Caki2 (cell line): ENCODE results near the gene RASAL2. TPM values are rescaled to one million over a fixed set of nuclear protein-coding genes. Genes with fewer than 3 reads are reported as not detected.
"Not testable (repeated sequence)": the region's sequence is repeated elsewhere in the genome, so short reads cannot be mapped to it uniquely, and the experiment has no call there.

Source experiments
- DNase-seq: peaks from one replicate; pipeline ENCODE4 v3.0.0-alpha.2; 2015; ENCODE audit warnings: low read depth
- in situ Hi-C: cut with HindIII; loops from 2 replicates; pipeline ENCODE4 v1.10.0; 2016; ENCODE audit warnings: low sequenced_read_pairs, low pct_unique_long_range_greater_than_20kb, mixed read lengths
- total RNA-seq: library from RNA; depleted of rRNA; stranded (reverse); fragments of >200 nt; shearing (Covaris generic); gene quantifications from 2 replicates; pipeline ENCODE4 v1.2.3, GENCODE V29; 2014; ENCODE audit warnings: low replicate concordance

The RASAL2 gene
- total RNA-seq, 1 experiment from 2014 or later: 7.4 TPM

DNA sequence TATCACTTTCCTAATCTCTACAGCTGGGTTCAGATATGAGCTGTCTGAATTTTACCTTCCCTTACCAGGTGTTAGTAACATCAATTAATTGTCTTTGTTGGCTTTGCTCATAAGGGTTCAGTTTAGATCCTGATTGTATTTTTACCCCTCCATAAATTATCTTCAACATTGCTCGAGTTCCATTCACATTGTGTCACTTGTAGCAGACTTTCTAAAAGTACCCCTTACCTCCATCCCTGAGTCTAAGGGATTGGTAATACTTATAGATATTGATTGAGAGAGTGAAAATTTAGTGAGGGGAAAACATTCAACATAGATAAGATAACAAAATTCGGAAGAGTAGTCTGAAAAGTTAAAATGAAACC lies 7.3 kb downstream of the RASAL2 start:
- no peak for DNase-seq
- in situ Hi-C loops: no loop called here

DNA sequence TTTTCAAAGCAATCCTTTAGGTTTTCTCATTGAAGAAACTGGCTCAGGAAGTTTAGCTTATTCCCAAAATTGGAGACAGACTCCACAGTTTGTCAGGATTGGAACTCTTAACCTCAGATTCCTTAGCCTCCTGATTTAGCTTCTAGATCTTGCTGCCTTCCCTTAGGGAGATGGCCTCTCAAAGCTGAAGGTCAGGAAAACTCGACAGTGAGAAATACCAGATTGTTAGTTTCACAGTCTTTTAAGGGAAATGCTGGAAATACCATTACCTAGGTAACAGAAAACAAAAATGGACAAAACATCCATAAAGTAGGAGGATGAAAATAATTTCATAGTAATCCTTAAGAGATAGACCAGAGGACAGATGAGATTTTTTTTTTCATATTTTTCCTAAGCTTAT lies 7.8 kb downstream of the RASAL2 start:
- DNase-seq: no peak
- in situ Hi-C loops: no loop called here

DNA sequence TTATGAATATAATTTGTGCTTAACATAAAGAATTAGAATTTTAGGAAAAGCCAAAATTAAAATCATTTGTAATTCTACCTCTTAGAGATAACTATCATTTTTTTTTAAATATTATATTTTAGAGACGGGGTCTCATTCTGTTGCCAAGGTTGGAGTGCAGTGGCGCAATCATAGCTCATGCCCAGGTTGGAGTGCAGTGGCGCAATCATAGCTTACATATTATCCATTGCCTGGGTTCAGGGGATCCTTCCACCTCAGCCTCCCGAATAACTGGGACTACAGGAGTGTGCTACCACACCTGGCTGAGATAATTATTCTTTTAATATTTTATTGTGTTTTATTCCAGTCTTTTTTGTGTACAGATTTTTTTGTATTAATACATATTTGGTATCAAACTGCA lies 8.3 kb downstream of the RASAL2 start:
- no peak for DNase-seq
- in situ Hi-C loops: no loop called here

GRCh38 chr1:178107823-178108222 lies 13.9 kb downstream of the RASAL2 start:
- in situ Hi-C loops: no loop called here
- no peak for DNase-seq

- in situ Hi-C loops: no loop called here
- DNase-seq: no peak
Measured at GRCh38 chr1:178109348-178110143, 15.6 kb downstream of the RASAL2 start.

DNA sequence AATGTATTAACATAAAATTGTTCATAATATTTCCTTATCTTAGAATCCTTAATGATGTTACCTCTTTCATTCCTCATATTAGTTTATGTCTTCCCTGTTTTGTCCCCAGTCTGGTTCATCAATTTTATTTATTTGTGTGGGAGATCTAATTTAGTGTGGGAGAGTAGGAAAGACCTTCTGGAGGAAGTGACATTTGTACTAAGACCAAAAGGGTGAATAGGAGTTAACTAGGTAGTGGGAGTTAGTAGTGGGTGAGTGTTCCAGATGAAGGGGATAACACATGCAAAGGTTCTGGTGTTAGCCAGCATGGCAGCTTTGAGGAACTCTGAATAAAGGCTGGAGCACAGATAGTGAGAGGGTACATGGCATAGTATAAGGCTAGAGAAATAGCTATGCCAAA lies 21.4 kb downstream of the RASAL2 start:
- in situ Hi-C loops: no loop called here
- DNase-seq: no peak

DNA sequence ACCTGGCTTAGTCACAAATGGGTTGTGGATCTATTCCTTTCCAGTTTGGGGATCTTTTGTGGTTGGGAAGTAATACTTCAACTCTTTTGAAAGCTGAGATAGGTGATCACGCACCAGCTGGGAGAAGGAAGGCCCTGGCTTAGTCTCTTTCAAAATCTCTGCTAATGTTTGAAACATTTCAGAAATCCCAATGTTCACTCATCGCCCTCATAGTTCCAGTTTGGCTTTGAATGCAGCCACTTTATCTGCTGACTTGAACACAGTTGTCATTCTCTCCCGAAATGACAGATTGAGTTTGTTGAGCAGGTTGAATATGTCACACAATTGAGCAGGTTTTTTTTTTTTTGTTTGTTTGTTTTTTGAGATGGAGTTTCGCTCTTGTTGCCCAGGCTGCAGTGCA lies 24.6 kb downstream of the RASAL2 start:
- in situ Hi-C loops: no loop called here
- DNase-seq: no peak

DNA sequence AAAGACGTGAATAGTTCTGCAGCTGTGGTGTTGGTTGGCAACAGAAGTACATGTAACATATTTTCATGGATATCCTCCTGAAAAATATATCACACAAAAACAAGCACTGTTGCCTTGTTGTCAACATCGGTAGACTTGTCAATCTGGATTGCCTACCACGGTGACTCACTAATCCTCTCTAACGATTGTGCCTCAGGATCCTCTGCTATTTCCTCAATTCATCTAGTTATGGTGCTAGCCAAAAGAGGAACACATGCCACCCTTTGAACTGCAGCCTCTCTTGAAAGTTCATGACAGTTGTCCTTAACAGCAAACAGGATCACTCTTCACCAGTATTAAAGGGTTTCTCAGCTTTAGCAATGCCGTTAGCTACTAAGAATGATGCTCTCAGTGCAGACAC lies 25.7 kb downstream of the RASAL2 start:
- DNase-seq: no peak

DNA sequence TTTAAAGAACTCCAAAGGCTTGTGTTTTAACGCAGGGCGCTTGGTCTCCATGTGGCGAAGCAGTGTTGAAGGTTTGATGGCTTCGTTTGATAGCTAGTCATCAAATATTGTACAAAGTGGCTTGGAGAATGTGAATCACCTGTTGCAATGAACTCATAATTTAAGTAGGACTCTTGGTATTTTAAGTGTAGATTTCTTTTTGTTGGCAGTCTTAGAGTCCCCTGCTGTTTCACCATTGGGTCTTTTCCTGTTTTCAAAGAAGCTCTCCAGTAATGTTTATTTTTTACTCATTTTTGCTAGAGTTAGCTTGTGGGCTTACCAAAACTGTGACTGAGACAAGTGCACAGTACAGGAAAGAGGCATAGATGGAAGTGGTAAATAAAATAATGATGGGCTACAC lies 26.2 kb downstream of the RASAL2 start:
- no peak for DNase-seq
- in situ Hi-C loops: no loop called here

More for the DNA sequence above, 25.7 kb downstream of the RASAL2 start:
- in situ Hi-C loops: no loop called here

GRCh38 chr1:178120520-178121052 lies 26.7 kb downstream of the RASAL2 start:
- DNase-seq, in situ Hi-C loops: not testable (repeated sequence)

DNA sequence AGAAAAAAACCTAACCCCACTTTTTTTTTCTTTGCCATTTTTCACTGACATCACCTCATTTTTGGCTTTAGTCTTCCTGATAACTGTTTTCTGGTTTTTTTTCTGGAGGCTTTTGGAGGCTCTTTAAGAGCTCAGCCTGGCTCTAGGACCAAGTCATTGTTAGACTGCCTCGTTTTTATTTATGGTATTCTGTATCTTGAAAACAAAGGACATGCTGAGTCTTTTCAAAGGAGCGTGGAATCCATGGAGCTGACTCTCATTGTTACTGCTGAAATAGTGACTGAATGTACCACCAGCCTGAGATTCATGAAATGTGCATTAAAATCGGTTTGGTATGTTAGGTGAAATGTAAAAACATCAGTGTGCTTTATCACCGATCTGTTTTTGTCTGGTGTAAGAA lies 28.0 kb downstream of the RASAL2 start:
- in situ Hi-C loops: no loop called here
- no peak for DNase-seq

GRCh38 chr1:178122283-178122682 lies 28.4 kb downstream of the RASAL2 start:
- DNase-seq: no peak
- in situ Hi-C loops: no loop called here

GRCh38 chr1:178124115-178124514 lies 30.2 kb downstream of the RASAL2 start:
- in situ Hi-C loops: no loop called here
- DNase-seq: no peak

DNA sequence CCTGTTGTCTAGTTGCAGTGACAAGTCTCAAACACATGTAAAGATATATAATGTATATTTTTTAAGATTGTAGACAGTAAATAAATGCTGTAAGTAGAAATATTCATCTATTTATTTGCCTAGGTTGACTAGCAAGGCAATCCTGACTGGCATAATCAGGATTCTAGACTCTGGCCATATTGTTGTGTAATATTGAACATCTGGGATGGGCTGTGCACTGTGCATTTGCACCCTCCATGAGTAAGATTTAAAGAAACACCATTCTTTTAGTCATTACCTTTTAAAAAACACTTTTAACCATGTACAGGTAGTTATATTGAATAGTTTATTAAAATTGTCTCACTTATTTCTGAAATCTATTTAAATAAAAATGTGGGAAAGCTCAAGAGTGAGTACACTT lies 32.4 kb downstream of the RASAL2 start:
- in situ Hi-C loops: no loop called here
- no peak for DNase-seq

DNA sequence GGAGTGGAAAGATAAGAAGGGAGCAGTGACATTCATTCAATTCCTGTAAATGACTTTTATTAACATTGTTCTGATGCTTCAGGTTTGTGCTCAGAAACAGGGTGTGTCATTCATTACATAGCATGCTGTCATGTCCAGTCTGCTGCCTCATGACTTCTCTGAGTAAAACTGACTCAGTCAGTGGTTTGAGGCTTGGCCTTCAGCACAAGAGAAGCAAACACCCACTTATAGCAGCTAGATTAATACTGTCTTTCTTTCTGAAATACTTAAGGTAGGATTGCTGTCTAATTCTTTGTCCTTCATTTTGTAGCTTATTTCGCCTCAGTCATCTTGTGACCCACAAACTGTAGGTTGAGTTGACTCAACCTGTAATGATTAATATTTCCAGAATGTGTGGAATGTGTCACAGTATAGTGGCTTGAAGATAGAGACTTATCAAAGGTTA lies 32.9 kb downstream of the RASAL2 start:
- in situ Hi-C loops: no loop called here
- DNase-seq: peak; percentile 86

DNA sequence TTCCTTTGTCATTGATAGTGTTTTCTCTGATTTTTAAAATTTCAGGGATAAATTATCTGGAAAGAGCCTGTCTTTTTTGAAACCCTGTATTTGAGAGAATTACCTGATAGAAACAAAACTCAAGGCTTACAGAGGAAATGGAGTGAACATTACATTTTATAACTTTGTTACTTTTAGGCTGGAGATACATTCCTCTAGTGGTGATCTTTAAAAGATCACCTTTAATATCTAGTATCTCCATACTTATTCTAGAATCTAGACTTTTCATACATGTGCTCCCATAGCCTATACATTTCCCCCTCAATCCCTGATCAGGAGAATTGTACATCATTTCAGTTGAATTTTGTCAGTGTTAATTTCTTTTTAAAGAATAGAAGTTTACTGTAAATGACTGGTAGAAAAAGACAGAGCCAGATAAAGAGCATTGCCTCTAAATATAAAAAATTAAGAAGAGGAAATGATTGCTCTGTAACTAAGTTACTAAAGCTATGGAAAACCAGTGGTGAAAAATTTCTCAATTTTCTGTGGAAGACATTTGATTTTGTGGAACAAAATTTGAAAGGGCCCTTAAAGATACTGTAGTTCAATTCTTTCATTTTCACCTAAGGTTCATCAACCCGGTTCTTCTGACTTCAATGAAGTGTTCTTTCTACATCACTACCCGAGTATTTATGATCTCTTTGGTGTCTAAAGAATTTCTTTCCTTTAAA lies 33.7 kb downstream of the RASAL2 start:
- in situ Hi-C loops: no loop called here
- DNase-seq: no peak

DNA sequence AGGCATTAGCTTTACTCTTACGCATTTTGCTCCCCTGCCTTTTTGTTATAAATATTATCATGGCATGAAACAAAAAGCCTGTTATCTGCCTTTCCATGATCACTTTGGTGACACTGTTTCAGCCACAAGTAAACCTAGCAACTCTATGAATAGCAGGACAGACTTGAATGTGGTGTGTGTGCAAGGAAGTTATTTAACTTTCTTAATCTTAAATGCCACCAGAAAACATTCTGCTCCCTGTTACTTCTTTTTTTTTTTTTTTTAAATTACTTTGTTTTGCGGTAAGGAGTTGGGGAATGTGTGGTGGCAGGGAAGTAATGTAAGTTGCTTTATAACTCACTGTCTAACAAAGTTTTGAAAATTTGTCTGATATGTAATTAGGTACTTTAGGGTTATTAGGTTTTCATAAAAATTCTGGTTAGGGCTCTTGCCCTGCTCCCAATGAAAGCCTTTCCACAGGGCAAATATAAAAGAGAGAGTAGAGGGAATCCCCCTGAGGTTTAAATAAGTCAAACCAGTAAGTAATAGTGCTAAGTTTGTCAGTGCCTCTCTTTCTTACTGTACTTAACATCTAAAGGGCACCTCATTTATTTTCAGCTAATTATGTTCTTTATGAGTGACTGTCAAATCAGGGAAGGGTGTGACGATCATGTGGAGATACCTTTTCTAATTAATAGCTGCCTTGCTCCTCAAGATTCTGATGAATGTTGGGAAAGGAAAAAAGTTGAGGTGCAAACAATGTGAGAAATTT lies 39.5 kb downstream of the RASAL2 start:
- no peak for DNase-seq
- in situ Hi-C loops: no loop called here

DNA sequence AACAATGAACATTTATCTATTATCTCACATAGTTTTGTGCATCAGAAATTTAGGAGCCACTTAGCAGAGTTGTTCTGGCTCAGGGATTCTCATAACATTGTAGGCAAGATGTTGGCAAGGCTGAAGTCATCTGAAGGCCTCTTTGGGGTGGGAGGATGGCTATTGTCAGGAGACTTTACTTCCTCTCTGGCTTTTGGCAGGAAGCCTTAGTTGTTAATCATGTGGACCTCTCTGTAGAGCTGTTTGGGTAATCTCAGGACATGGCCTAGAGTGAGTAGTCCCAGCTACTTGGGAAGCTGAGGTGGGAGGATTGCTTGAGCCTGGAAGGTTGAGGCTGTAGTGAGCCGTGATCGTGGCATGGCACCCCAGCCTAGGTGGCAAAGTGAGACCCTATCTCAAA lies 40.2 kb downstream of the RASAL2 start:
- in situ Hi-C loops: no loop called here
- DNase-seq: peak; percentile 37

GRCh38 chr1:178137238-178137637 lies 43.3 kb downstream of the RASAL2 start:
- in situ Hi-C loops: no loop called here
- no peak for DNase-seq
